Retina (tissue), 1 donor: ENCODE results near the gene MSMB.
"Not testable (repeated sequence)": the region's sequence is repeated elsewhere in the genome, so short reads cannot be mapped to it uniquely, and the experiment has no call there.

ENCODE experiments used
- DNase-seq: peaks from one replicate; pipeline ENCODE4 v3.0.0-alpha.2; 2016

MSMB gene

GRCh38 chr10:46046261-46046660 lies at the start of gene MSMB:
MSMB (minus strand) TSS chr10:46046269; CDS start chr10:46046237, 32 bp downstream.
- no peak for DNase-seq

GRCh38 chr10:46094931-46095750 lies 49.1 kb upstream of the MSMB start:
- no peak for DNase-seq

- DNase-seq, result no peak
Measured at GRCh38 chr10:46094197-46094500, 48.1 kb upstream of the MSMB start.

DNA sequence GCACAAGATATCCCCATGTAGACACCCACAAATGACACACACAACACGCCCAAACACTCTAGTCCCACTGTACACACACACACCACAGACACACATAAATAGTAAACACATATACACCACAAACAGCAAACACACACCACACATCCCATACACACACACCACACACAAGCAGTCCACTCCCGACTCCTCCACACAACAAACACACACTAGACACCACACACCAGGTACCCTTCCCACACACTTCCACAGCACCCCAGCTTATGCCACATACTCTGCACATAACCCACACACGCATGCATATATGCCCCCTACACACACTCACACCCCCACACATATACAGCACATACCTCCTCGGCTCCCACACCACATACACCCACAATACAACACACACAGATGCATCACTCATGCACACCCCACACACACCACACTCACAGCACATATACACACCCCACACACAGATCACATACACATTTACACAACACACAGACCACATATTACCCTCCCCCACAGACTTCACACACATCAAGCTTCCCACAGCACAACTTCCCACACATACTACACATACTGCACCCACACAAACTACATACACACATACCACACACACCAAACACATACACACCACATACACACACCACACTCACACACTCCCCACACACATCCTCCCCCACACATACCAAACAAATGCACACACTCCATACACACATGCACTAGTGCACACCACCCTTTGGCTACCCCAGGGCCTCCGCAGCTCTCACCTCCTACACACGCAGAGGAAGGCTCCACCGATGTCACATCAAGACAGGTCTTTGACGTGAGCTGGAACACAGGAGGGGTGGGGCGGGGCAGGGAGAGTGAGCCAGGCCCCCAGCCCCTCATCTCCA lies 47.5 kb upstream of the MSMB start:
- not testable (repeated sequence) for DNase-seq

GRCh38 chr10:46092524-46093081 lies 46.5 kb upstream of the MSMB start:
- no peak for DNase-seq

DNA sequence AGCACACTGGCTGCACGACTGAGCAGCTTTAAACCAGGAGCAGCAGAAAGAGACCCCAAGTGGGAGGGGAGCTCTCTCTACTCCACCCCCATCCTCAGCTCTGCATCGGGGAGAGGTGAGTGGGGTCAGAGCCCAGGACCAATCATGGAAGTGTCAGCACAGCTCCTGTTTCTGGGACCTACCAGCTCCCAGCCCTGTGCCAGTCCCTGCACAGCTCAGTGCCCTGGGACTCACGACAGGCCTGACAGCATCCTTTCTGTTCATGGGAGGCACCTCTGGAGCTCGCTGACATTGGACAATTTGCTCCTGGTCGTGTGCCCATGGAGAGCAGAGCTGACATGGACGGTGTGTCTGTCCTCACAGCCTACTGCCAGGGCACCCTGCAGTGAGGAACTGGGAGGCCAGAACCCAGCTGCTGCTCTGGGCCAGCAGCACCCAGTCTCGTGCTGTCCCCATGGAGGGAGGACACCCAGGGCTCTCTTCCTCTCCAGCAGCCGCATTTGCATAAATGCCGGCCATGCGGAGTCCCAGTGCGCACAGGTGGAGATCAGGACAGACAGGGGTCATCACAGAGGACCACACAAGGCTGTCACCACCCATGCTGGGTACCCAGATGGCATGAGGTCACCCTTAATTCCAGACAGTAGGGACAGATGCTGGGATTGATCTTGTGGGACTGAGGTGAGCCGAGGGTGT lies 45.9 kb upstream of the MSMB start:
- no peak for DNase-seq

DNA sequence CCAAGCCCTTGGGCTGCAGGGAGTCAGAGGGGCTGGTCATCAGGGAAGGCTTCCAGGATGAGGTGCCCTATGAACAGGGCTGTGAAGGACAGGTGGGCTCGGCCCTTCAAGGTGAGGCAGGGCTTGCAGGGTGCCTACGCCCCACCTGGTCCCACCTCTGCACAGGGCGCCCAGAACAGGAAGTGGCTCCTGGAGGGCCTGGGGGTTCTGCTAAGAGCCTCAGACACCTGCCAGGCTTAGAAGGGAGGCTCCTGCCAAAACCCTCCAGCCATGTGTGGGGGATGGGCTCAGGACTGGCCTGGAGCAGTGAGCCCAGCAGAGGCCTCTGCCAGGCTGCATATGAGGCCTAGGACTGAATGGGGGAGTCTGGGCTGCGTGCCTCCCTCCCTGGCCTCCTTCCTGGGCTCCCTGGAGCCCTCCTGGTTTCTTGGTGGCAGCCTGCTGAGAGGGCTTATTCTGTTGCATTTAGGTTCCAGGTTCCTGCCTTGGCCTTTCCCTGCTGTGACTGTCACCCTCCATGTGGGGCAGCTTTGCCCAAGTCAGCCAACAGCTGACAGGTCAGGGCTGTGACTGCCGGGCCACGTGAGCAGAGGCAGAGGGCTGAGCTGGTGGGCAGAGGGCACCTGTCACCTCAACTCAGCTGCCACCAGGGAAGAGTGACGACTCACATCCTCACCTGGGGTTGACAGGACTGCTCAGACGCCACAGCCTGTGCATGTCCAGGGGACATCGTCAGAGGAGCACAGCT lies 45.2 kb upstream of the MSMB start:
- no peak for DNase-seq

DNA sequence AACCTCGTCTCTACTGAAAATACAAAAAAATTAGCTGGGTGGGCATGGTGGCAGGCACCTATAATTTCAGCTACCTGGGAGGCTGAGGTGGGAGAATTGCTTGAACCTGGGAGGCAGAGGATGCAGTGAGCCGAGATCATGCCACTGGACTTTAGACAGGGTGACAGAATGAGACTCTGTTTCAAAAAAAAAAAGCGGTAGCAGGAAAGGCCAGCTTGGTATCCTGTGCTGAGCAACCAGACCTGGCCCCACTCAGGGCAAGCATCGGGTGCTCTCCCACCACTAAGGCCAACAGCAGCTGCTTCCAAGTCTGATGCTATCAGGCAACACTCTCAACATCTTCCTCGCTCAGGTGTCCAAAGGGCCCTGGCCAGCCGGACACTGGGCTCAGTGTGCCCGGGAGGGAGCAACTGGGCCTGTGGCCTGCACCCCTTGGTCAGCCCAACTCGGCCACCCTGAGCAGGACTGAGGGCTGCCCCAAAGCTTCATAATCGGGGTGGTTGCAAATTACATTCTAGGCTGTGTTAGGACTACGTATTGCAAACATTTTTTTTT lies 44.3 kb upstream of the MSMB start:
- no peak for DNase-seq

DNA sequence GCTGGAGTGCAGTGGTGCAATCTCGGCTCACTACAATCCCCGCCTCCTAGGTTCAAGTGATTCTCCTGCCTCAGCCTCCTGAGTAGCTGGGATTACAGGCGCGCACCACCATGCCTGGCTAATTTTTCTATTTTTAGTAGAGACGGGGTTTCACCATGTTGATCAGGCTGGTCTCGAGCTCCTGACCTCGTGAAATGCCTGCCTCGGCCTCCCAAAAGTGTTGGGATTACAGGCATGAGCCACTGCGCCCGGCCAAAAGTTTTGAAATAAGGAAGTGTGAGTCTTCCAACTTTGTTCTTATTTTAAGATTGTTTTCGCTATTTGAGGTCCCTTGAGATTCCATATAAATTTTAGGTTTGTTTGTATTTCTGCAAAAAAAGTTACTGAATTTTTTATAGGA lies 41.3 kb upstream of the MSMB start:
- not testable (repeated sequence) for DNase-seq

DNA sequence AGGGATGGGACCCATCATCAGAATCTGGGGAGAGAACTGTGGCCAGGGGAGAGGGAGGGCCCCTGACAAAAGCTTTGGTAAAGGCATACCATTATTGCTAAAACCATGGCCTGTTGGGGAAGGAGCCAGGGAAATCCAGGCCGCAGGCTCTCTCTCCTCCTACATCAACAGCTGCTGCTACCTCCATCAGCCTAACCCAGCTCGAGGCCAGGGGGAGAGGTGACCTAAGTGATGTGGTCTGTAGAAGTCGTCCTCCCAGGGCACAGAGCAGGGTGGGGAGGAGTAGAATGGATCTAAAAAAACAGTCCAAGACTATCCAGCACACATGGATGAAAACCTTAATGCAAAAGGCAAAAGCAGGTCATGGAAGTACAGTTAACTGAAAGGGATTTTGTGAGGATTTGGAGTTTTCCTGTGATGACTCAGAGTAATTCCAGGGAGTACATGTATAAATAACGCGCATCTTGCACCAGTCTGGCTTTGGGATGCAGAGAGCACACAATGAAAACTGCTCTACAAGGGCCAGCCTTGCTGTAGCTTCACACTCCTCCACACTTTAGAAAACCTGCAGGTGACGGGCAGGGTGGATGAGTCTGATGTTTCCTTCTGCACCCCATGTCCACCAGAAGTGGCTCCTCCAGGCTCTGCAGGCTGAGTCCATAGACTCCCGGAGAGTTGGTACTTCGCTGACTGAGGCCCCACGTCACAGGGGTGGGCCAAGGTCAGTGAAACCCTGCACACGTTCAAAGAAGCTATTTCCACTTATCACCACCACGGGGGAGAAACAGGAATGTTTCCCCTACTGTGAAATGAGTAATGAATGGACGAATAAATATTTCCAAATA lies 38.5 kb upstream of the MSMB start:
- no peak for DNase-seq

GRCh38 chr10:46080886-46081285 lies 34.8 kb upstream of the MSMB start:
- DNase-seq, result no peak

DNA sequence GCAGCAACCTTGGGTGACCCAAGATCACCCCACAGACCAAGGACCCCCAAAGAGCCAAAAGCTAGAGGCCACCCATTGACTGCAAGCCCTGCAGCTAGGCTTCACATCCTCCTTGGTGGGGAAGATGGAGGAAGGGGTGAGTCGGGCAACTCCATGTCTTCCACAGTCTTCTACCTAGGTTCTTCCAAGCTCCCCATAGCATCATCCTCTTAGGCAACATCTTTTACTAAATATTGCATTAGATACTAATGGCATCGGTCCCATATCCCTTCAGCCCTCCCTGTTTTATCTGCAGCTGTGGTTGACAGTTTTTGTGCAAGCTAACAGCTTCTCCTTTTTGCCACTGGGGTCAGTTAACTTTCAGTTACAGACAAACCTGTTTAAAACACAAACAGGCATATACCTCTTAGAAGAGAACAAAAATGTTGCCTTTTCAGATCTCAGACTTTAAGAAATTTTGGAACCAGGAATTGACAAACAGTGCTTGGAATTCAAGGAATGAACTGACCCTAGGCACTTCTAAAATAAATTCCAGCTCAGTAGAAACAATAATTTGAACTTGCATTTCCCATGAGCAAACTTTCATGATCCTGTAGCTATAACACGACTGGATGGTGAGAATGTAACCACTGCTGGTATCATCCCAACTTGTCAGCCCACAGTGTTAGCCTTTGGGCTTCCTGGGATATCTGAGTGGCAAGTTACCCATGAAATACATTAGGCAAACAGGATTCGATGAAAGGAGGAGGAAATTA lies 33.9 kb upstream of the MSMB start:
- no peak for DNase-seq

- DNase-seq, result no peak
Measured at GRCh38 chr10:46077731-46078413, 31.8 kb upstream of the MSMB start.

GRCh38 chr10:46077141-46077554 lies 31.1 kb upstream of the MSMB start:
- no peak for DNase-seq

GRCh38 chr10:46075869-46076268 lies 29.8 kb upstream of the MSMB start:
- DNase-seq, result no peak

DNA sequence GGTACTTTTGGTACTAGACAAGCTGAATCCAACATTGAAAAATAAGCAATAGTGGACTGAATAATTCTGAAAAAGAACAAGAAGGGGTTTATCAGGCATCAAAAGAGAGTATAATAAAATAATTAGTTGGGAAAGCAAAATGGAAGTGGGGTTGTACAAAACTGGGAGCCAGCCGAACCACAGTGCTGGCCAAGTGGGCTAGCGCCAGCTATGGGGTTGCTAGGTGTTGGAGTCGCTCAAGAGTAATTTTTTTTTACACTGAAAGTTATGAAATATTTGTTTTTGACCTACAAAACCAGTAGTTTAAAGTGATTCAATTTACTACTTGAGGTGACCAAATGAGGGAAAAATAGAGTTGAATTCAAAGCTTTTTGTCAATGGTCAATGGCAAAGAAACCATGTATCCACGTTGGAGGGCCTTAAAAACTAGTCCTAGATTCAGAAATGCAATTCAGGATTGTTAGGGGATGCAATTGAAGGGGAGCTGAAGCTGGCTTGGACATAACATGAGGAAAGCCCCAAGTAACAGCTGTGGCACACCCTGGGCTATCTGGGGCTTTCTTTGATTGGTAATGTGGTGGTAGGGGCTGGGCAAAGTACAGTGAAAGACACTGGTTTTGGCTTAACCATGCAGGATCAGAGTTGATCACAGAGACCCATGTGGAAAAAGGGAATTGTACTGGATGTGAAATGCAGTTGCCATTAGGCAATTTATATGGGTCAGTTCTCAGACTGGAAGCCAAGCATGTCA lies 28.3 kb upstream of the MSMB start:
- no peak for DNase-seq

- DNase-seq, result no peak
Measured at GRCh38 chr10:46073564-46073963, 27.5 kb upstream of the MSMB start.

- DNase-seq, result no peak
Measured at GRCh38 chr10:46070749-46071148, 24.7 kb upstream of the MSMB start.
